GM21528 (cell line): ENCODE data around the gene PXDC1.
"Not testable (repeated sequence)": the region's sequence is repeated elsewhere in the genome, so short reads cannot be mapped to it uniquely, and the experiment has no call there.

Experiments used
- ATAC-seq: cut with Tn5 transposase; IDR thresholded peaks from one replicate; pipeline ENCODE4 v1.9.1; 2021; ENCODE audit warnings: mild to moderate bottlenecking, moderate library complexity; ENCODE audit not compliant: unreplicated experiment, low FRiP score

PXDC1 gene

DNA sequence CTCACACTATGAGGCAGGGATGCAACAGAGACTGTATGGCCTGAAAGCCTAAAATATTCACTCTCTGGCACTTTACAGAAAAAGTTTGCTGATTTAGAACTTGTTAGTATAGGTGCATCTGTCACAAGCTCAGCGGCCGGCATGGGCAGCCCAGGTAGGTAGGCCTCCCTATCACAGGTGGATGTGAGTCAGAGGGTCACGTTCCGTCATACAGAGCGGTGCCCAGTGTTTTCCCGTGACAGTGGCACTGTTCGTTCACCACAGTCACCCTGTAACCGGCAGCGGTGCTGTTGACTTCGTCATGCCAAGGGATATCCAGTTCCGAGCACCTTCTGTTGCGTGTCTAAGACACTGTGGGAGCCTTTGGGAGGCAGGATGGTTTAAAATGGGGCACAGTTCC, 32.9 kb upstream of the PXDC1 start:
- ATAC-seq: no peak

DNA sequence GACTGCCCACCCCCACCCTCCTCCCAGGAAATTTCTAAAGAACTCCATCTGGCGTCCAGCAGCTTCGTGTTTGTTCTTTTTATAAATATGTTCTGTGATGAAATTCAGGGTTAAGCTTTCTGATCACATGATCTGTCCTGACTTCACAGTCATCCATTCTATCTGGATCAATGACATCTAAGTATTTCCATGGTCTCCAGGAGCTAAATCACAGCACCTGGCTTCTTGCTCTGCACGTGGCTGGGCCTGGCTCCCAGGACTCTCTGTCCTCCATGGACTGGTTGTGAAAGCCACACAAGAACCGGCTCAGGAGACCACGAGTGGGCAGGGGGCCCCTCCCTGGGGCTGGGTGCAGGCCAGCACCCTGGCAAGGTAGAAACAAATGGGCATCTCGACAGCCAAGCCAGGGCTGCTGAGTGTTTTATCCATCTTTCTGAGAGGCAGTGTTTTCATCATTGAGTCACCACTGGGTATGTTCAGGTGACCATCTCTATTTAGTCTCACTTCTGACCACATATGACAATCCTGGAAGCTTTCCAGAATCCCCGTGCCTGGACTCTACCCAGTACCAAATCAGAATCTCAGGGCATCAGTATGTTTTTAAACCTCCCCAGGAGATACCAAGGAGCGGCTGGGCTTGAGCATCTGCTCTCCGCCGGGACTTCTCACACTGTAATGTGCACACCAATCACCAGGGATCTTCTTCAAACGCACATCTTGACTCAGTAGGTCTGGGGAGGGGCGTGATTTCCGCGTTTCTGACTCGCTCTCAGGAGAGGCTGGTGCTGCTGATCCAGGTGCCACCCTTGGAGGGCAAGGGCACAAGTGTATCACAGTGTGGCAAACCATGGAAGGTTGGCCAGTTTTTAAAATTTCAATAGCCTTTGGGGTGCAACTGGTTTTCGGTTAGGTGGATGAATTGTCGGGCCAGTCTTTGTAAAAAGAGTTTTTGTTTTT, 31.6 kb upstream of the PXDC1 start:
- no peak for ATAC-seq

DNA sequence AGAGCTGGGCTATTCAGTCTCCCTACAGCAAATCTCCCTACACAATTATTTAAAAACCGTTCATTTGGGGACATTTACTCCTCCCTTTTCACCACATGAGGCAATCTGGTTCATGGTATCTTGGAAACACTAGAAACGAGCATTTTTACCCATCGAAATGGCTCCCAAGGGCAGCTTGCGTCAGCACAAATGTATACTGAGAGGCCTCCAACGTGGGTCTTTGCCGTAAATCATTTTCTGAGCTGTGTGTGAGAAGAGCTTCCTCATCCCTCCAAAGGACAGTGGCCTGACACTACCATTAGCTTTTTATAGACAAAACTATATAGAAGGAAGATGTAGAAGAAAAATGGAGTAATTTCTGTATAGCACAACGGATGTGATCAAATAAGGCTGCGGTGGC, 30.0 kb upstream of the PXDC1 start:
- no peak for ATAC-seq

DNA sequence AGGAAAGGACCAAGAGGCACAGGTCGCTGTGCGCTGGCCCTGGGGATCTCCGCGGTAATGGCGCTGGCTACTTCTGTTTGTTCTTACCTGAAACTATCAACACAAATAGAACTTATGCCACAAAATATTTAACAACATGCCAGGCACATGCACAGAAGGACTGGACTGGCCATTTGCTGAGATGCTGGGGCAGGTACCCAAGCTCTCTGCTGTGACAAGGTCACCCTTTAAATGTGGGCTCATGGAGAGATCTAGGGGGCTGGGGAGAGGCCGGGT, 28.0 kb upstream of the PXDC1 start:
- ATAC-seq: no peak

DNA sequence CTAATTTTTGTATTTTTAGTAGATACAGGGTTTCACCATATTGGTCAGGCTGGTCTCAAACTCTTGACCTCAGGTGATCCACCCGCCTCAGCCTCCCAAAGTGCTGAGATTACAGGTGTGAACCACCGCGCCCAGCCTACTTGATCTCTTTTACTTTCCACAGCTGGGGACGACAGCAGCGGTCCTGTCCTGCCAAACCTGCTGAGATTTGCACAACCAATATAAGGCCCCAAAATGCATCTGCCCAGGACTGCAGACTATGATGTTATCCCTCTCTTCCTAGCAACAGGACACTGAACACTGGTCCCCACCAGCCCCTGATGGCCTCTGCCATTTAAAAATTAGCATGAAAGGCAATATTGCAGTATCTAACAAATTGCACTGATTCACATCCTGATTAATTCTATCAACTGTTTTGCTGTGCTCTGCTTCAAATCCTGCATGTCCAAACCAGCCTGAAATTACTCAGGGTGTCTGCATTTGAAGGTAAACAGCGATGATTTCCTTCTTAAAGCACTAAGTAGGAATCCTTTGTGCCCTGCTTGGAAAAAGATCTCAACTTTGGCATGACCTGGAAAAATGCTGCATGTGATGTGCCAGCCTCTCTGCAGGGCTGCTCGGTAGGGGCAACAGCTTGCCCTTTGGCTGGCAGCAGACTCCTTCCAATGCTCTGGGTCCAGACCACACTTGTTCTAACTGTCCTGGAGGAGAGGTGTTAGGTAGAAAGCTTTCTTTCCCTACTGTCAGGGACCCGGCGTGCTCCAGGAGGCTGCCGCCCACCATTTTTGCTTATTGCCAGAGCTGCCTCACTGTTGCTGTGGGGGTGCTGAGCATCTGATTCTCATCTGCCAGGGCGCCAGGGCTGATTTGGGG, 27.4 kb upstream of the PXDC1 start:
- no peak for ATAC-seq

DNA sequence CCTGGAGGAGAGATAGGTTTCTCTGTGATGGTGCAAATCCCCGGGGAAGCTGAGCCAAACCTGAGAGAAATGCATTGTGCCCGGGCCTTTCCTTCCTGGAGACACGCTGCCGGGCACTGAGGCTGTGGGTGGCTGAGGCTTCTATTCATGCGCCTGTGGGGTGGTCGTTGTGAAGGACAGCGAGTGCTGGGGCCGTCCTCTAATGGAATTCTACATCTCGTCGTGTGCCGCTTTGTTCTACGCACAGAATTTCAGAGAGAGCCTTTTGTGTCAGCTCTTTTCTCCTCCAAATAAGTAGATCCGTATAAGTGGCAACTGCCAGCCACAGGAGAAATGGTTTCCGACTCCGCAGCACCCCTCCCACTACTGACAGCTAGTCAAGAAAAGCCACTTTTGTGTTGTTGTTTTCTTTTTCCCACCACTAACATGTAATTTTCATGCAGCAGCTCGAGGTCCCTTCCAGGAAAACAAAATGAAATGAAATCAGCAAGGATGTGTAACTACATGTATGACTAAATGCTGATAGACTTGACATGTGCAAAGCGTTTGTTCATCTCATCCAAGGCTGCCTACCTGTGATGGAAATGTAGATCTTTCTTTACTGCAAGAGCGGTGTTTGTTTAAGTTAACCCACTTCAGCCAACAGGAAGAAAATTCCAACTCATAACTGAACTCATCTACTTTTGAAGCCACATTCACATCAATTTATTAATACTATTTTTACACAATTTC, 26.4 kb upstream of the PXDC1 start:
- no peak for ATAC-seq

DNA sequence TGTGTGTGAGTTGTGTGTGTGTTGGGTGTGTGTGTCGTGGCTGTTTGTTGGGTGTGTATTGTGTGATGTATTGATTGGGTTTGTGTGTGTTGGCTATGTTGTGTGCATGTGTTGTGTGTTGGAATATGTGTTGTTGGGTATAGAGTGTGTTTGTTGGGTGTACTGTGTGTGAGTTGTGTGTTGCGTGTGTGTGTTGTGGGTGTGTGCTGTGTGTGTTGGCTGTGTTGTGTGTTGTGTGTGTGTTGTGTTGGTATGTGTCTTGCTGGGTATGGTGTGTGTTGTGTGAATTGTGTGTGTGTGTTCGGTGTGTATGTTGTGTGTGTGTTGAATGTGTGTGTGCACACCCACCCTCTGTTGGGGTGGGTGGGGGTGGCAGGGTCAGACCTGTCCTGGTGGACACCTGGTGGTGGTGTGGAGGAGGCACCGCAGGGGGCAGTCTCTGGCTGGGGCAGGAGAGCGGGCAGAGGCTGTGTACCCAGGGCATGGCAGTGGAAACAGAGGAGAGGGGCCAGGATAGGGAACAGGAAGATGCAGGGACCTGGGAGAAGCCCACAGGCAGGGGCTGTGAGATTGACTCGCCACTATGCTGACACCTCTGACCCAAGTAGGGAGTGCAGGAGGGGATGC, 25.5 kb upstream of the PXDC1 start:
- no peak for ATAC-seq

DNA sequence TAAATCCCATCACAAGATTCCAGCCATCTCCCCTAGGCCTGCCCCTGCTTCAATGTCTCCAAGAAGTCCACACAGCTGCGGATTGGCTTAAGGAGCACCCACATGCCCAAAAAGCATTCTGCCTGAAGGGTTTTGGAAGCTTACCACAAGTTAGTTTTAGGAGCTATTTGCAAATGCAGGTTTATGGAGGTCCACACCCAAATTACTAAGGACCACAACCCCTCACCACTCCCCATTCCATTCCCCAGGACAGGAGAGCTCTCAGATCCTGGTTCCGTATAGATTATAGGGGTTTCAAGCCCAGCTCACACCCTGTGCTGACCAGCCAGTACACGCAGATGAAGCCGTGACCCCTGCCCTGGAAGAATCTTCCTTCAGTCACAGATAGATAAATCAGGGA, 24.3 kb upstream of the PXDC1 start:
- no peak for ATAC-seq

DNA sequence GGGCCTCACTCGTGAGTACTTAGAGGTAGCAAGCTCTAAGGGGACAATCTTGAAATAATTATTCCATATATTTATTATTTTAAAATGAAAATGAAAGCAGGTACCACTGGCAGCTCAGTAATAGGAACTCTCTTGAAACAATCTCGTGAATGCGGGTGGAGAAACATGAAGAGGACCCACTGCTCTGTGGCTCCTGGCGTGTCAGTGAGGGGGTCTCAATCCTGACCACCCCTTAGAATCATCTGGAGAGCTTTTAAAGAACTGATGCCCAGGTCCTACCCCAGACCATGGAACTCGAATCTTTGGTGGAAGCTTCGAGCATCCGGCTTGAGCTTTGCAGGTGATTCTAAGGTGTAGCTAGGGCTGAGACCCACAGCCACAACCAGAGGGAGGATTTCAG, 23.9 kb upstream of the PXDC1 start:
- ATAC-seq: no peak

DNA sequence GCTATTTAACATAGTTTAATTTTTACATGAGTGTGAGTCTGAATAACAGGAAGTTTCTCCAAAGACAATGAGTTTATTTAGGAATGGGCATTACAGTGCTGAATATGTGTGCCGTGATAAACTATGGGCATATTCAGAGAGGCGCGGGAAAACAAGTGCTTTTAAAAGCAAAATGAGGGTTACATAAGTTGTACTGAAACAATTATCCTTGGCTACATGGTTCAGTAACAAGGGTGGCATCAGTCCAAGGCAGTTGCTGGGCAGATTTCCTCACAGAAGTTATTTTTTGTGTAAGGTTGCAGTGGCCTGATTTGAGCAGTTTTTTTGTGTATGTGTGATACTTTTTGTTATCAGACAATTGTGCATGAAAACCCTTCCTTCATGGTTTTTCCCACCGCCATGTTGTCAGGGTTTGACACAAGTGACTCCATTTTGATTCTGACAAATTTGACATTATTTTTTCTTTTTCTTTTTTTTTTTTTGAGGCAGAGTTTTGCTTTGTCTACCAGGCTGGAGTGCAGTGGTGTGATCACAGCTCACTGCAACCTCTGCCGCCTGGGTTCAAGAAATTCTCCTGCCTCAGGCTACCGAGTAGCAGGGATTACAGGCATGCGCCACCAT, 22.3 kb upstream of the PXDC1 start:
- ATAC-seq: no peak

DNA sequence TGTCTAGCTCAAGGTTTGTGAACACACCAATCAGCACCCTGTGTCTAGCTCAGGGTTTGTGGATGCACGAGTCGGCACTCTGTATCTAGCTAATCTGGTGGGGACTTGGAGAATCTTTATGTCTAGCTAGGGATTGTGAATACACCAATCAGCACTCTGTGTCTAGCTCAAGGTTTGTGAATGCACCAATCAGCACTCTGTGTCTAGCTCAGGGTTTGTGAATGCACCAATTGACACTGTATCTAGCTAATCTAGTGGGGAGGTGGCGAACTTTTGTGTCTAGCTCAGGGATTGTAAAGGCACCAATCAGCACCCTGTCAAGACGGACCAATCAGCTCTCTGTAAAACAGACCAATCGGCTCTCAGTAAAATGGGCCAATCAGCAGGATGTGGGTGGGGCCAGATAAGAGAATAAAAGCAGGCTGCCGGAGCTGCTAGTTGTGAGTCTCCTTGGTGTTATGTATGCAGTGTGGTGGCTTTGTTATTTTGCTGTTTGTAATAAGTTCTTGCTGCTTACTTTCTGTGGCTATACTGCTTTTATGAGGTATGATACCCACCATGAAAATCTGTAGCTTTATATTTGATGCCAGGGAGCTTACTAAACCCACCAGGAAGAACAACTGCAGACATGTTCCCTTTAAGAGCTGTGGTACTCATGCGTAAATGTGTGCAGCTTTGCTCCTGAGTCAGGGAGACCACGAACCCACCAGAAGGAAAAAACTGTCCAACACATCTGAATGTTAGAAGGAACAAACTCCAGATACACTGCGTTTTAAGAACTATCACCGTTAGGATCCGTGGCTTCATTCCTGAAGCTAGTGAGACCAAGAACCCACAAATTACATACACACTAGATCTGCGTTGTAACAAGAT, 20.9 kb upstream of the PXDC1 start:
- not testable (repeated sequence) for ATAC-seq

DNA sequence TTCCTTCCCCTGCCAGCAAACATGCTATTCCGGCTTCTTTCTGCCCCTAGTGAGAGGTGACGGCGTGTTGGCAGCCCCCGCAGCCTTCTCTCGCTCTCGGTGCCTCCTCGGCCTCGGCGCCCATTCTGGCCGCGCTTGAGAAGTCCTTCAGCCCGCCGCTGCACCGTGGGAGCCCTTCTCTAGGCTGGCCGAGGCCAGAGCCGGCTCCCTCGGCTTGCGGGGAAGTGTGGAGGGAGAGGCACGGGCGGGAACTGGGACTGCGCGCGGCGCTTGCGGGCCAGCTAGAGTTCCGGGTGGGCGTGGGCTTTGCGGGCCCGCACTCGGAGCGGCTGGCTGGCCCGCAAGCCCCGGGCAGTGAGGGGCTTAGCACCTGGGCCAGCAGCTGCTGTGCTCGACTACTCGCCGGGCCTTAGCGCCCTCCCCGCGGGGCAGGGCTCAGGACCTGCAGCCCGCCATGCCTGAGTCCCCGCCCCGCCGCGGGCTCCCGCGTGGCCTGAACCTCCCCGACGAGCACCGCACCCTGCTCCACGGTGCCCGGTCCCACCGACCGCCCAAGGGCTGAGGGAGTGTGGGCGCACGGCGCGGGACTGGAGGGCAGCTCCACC, 20.0 kb upstream of the PXDC1 start:
- no peak for ATAC-seq

DNA sequence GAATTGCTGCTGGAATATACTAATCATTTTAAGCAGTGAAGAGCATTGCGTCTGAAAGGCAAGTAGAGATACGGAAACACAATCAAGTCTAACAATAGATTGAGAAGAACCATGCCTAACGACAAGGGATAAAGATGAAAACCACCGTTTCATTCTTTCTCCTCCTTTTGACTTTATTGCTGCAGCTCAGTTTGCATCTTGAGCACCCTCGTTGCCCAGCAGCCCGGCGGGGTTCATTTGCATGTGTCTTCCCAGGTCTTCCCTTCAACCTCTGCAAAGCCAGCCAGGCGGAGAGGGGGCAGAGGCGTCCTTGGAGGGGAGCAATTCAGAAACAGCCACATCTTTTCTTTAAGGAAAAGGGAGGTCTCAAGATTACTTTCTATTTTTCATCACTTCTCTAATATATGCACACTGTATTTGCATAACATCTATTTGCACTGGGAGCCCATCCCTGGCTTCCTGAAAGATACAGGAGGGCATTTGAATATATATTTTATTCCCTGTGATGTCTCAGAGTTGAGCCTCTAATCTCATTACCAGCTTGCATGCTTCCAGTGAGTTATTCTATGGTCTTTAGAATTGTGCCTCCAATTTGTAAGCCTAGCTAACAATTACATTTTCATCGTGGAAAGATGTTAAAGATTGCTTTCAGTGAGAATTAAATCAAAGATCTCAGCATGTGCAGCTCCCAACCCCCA, 18.7 kb upstream of the PXDC1 start:
- no peak for ATAC-seq

DNA sequence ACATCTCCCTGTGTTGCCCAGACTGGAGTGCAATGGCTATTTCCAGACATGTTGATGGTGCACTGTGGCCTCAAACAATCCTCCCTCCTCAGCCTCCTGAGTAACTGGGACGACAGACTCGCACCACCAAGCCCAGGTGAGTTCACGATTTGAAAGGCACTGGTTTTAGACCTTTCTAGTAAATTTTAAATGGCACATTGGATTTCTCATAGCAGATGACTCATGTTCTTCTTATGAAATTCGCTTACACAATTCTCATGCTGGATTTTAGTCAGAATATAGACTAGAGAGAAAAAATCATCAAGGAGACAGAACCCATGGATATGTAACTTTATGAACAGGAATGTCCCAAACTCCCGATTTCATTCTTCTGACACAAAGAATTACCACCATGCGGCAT, 18.1 kb upstream of the PXDC1 start:
- no peak for ATAC-seq

DNA sequence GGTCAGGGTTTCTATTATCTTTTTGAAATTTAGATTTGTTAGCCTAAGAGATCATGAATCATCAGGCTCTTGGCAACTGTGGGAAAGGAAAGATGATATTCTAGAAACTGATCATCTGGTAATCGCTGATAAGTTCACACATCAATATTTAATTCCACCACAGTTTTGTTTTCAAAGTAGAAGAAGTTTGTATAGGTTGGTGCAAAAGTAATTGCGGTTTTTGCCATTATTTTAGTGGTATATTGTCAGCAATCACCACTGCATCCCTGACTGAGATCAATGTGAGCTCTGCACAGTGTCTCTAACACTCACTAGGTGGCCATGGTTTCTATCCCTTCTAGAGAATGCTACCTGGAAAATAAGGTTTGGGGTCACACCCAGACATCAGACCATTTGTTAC, 17.0 kb upstream of the PXDC1 start:
- ATAC-seq: no peak

DNA sequence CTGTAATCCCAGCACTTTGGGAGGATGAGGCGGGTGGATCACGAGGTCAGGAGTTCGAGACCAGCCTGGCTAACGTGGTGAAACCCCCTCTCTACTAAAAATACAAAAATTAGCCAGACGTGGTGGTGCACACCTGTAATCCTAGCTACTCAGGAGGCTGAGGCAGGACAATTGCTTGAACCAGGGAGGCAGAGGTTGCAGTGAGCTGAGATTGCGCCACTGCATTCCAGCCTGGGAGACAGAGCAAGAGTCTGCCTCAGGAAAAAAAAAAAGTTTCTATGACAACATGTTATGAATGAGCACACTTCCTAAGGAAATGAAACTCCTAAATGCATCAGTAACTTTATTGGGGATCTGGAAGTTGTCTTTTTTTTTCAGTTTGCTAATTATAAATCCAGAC, 16.0 kb upstream of the PXDC1 start:
- not testable (repeated sequence) for ATAC-seq

DNA sequence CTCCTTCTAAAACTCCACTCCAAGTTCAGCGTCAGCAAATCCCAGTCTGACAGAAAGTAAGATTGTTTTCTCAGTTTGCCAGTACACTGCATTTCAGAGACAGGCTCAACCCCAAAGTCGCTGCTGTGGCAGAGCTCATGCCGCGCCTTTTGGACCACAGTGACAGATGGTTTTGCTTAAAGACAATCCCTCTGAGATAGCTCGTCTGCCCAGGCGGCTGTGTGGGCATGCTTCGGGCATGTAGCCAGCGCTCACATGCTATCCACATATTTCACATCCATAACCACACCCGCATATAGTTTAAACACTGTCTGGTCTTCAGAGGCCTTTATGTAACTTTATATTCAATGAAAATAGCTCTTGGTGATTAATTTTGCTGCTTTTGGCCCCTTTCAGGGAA, 14.7 kb upstream of the PXDC1 start:
- no peak for ATAC-seq

DNA sequence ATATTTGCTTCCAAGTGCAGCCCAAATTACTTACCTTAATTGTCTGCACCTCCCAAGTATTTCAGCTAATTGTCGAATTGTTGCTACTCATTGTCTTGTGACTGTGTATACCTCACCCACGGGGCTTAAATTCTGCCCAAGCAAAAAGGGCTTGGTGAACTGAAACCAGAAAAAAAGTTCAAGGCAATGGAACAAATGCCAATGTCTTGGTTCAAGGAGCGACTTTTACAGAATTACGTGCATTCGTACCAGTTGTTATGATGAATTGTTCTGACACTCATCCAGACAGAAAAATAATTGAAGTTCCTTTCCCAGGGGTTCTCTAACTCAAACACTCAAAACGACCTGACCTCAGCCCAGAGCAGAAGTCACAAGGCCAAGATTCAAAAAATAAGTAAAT, 13.9 kb upstream of the PXDC1 start:
- no peak for ATAC-seq
